Measurements from ENCODE around the gene UNG. TPM values are rescaled to one million over a fixed set of nuclear protein-coding genes. Genes with fewer than 3 reads are reported as not detected.

Gene UNG
- total and polyA plus RNA-seq, 9 of the 15 experiments (the other 6 are each of a cell fraction or from before 2014, with no cell fraction given) = 8.4 to 59.8 (median 41.0) TPM

DNA sequence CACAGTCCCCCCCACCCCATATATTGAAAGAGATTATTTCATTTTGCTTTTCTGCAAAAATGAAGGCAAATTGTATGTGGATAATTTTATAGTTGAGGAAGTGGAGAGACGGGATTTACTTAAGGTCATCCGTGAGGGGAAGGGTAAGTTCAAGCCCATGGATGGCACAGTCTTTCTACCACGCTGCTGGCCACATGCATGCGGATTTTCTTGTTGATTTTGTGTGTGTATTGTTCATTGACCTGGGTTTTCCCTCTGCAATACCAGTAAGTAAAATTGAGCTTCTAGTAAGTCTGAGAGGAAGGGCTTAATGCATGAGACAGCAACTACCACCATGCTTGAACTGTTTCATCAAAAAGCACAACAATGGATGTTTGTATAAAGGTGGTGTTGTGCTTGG, 54.1 kb downstream of the UNG start:
- Histone ChIP-seq H3K9me1 (ENCODE audit: control insufficient read depth, insufficient read depth, low read length) (no peaks in the 10 kb centered on the region), H3K27ac (ENCODE audit: extremely low read depth, low read depth, low read length) (no peak overlapping the region), H3K4me3 (no peak overlapping the region), H2AFZ (ENCODE audit: low read depth, low read length) (no peak overlapping the region), H3K79me2 (ENCODE audit: control insufficient read depth, insufficient read depth, low read length) (no peaks in the 10 kb centered on the region), H3K36me3 (ENCODE audit: control insufficient read depth, insufficient read depth, low read length) (no peaks in the 10 kb centered on the region), H4K20me1 (replicated peaks; ENCODE audit: control insufficient read depth, insufficient read depth, low read length) (no peaks in the 10 kb centered on the region), H3K9ac (ENCODE audit: insufficient read depth in 1 of 2, low read depth in 2 of 2, low read length in 2 of 2) (no peak overlapping the region), H3K4me1 (replicated peaks in 1 of 2; ENCODE audit: control insufficient read depth in 2 of 2, insufficient read depth in 2 of 2, low read length in 2 of 2) (peaks cover 8 to 16% of the 10 kb centered on the region in 2 experiments; a peak in 4 of 5 replicates), H3K9me3 (replicated peaks; ENCODE audit: control insufficient read depth, insufficient read depth, low read depth, low read length) (no peaks in the 10 kb centered on the region), H3K4me2 (ENCODE audit: insufficient read depth, low read length) (no peak overlapping the region), H3K27me3 (ENCODE audit: control insufficient read depth in 2 of 2, insufficient read depth in 2 of 2, low read length in 2 of 2) (peaks cover 14 to 22% of the 10 kb centered on the region in 2 experiments)
- WGBS (ENCODE audit: insufficient coverage, low coverage, missing lambda C conversion rate) = 17% methylated on average over 4 of the region's 4 CpGs
- DNase-seq (ENCODE audit: extremely low read depth in 1 of 4, low spot score in 3 of 4) (no peak), ATAC-seq (no peak), FAIRE-seq (no peak)
- no peak for TF ChIP-seq TBL1XR1 (IDR thresholded peaks at IDR 0.05; ENCODE audit: low read length in 2 of 2)
- no peak for TF ChIP-seq ZZZ3 (IDR thresholded peaks at IDR 0.05)
- TF ChIP-seq TRIM25 (IDR thresholded peaks at IDR 0.05; ENCODE audit: borderline replicate concordance) = no peak
- TF ChIP-seq ASH1L (IDR thresholded peaks at IDR 0.05; ENCODE audit: borderline replicate concordance, low read depth, partially characterized antibody) = no peak
- TF ChIP-seq EGR1 (conservative IDR thresholded peaks at IDR 0.05) = no peak
- no peak for TF ChIP-seq ZNF24 (IDR thresholded peaks at IDR 0.05)
- TF ChIP-seq EHMT2 (IDR thresholded peaks at IDR 0.05) = no peak
- TF ChIP-seq GTF2E2 (tag; IDR thresholded peaks at IDR 0.05) = no peak
- no peak for TF ChIP-seq NELFE (IDR thresholded peaks at IDR 0.05; ENCODE audit: insufficient read depth, insufficient read length)
- TF ChIP-seq POLR2AphosphoS5 (IDR thresholded peaks at IDR 0.05; ENCODE audit: control insufficient read depth, insufficient read depth, low read depth, low read length) = no peak
- POLR2A ChIA-PET = no interaction called here
- CTCF ChIA-PET (ENCODE audit: low intra/inter-chr PET ratio) = no interaction called here
- no TSS peak for BruUV-seq (replicated peaks)
- intact Hi-C loops (cut with micrococcal nuclease) (no loop called here), in situ Hi-C loops (cut with MboI) (no loop called here)

Measured in K562 (cell line).